C4-2B (cell line): Measurements from ENCODE around the gene TNFSF12.

Source experiments
- H3K27ac ChIP-seq: fragments of 450-650 bp; 2 replicates; pipeline ENCODE4 v1.5.1; 2017
- ZFX ChIP-seq: fragments of 450-650 bp; IDR thresholded peaks from 2 replicates; pipeline ENCODE4 v1.6.1; 2017
- TF ChIP-seq, protein P1 (sequence below): fragments of 450-650 bp; conservative IDR thresholded peaks from 2 replicates; pipeline ENCODE4 v1.5.1; 2017; ENCODE audit warnings: mild to moderate bottlenecking

The TNFSF12 gene

DNA sequence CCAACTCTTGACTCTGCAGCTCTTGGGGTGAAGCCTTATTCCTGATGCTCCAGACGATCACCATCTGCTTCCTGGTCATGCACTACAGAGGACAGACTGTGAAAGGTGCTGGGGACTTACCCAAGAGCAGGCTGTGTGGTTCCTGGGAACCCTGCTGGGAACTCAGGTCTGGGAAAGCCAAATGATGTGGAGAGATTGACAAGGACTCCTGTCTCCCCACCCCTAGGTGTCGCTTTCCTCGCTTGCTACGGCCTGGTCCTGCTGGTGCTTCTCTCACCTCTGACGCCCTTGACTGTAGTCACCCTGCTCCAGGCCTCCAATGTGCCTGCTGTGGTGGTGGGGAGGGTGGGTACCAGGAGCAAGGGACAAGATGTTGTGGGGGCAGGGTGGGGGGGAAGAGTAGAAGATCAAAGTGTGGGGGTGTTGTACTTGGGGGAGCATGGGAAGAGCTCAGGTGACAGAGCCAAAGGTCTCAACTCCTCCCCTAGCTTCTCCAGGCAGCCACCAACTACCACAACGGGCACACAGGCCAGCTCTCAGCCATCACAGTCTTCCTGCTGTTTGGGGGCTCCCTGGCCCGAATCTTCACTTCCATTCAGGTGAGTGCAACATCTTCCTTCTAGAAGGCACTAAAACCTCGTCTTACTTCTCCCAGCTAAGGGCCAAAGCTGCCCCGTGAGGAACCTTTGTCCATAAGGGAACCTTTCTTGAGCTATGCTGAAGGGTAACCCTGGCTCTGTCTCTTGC, 38.0 kb downstream of the TNFSF12 start:
- TF ChIP-seq, protein P1, sequence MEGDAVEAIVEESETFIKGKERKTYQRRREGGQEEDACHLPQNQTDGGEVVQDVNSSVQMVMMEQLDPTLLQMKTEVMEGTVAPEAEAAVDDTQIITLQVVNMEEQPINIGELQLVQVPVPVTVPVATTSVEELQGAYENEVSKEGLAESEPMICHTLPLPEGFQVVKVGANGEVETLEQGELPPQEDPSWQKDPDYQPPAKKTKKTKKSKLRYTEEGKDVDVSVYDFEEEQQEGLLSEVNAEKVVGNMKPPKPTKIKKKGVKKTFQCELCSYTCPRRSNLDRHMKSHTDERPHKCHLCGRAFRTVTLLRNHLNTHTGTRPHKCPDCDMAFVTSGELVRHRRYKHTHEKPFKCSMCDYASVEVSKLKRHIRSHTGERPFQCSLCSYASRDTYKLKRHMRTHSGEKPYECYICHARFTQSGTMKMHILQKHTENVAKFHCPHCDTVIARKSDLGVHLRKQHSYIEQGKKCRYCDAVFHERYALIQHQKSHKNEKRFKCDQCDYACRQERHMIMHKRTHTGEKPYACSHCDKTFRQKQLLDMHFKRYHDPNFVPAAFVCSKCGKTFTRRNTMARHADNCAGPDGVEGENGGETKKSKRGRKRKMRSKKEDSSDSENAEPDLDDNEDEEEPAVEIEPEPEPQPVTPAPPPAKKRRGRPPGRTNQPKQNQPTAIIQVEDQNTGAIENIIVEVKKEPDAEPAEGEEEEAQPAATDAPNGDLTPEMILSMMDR, result no peak; the same call in 1 of the 2 replicates
- no peak for TF ChIP-seq ZFX
- no peak overlapping the region for H3K27ac ChIP-seq

DNA sequence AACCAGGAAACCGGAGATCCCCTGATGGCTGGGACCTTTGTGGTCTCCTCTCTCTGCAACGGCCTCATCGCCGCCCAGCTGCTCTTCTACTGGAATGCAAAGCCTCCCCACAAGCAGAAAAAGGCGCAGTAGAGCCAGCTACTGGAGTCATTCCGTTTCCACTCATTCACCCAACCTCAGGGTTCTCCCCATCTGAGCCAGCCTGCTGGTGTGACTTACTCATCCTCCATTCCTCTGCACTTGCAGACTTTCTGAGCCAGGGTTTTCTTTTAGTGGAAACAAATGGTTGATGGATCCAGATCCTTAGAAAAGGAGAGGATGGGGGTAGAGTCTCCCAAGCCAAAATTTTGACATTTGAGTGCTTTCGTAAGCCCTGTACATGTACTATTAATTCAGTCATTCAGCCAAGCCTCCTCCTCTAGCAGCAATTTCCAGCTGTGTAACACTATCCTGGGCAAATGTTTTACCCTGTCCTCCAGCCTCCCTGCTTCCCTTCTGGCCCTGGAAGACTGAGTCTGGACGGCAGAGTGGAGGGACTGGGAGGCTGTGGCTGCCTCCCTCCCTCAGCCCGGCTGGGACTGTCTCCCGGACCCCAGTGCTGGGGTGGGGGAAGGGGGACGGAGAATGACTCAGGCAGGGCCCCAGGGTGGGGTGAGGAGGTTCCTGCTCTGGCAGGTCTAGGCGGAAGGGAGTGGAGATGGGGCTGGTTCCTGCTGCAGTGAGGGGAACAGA, 38.7 kb downstream of the TNFSF12 start:
- H3K27ac ChIP-seq, result no peak overlapping the region
- TF ChIP-seq, protein P1, result no peak
- no peak for TF ChIP-seq ZFX

DNA sequence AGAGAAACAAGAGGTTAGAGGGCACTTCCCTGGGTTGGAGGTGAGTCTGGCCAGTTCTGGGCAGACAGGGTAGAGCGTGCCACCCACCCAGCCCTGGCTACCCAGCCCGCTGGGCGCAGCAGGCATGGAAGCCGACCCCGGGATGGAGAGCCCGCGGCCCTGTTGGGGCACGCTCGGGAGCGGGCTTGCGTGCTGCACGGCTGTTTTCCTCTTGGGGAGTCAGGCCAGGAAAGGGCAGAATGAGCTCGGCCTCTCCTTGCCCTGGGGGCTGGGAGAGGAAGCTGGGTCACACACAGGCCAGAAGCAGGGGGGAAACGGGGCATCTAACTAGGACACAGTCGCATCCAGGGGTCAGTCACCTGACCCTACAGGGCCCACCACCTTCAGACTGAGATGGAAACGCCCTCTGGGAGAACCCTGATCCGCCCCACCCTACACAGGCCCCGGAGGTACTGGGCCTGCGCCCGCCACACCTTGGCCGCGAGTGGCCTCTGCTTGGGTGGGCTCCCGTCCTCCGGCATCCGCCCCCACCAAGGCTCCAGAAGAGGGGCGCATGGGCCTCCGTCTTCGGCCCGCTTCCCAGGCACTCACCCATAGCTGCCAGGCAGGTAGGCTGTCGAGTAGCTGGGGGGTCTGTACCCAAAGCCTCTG, 39.8 kb downstream of the TNFSF12 start:
- TF ChIP-seq ZFX, result no peak
- TF ChIP-seq, protein P1, result no peak
- no peak overlapping the region for H3K27ac ChIP-seq

- H3K27ac ChIP-seq, result no peak overlapping the region
- TF ChIP-seq ZFX, result no peak
- TF ChIP-seq, protein P1, result no peak
Observed at GRCh38 chr17:7589204-7589868, 40.5 kb downstream of the TNFSF12 start.

DNA sequence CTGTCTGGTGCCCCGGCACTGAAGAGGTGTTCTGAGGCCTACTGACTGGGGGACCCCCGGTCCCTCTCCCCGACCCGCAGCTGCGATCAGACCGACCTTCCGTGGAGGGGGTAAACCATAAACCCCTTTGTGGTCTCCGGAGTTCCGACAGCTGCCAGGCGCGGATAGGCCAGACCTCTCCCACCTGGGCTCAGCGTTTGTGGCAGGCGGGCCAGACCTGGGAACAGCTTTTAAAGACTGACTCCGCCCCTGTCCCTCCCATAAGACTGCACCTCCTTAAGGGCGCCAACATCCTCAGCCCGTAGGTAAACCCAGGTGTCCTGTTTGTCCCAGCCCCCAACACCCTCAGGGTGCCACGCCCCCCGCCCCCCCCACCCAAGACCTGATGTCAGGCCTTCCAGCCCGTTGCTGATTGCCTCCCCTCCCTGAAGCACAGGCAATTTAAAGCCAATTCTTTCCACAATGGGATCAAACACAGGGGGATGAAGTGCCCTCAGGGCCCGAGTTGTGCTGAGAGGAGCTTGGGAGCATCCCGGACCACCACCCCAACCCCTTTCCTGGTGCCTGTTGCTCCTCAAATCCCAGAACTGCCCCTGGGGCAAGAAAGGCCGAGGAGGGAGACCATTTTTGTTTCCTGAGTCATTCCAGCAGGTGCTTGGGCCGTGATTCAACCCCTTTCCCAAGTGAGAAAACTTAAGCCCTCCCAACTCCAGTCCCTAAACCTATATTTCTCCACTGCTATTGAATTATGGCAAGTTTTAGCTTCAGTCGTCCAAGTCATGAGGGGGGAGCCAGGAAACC, 41.2 kb downstream of the TNFSF12 start, which contains the start of gene SOX15:
Gene SOX15, minus strand, starts transcription at position 204 of the 801 bp plus-strand sequence. CDS start 418 bp downstream, outside the sequence.
- no peak for TF ChIP-seq ZFX
- TF ChIP-seq, protein P1, result no peak
- no peak within 1 kb of the TSS for H3K27ac ChIP-seq

GRCh38 chr17:7590743-7591142, 41.9 kb downstream of the TNFSF12 start:
- H3K27ac ChIP-seq, result no peak overlapping the region
- TF ChIP-seq, protein P1, result no peak
- no peak for TF ChIP-seq ZFX
